Fibroblast of the conjunctiva (primary cell): ENCODE data around the gene TMED5.
"Not testable (repeated sequence)": the region's sequence is repeated elsewhere in the genome, so short reads cannot be mapped to it uniquely, and the experiment has no call there.

Source experiments
- DNase-seq: peaks from one replicate; pipeline ENCODE4 v3.0.0-alpha.2; 2010; ENCODE audit warnings: low read depth

TMED5 gene

DNA sequence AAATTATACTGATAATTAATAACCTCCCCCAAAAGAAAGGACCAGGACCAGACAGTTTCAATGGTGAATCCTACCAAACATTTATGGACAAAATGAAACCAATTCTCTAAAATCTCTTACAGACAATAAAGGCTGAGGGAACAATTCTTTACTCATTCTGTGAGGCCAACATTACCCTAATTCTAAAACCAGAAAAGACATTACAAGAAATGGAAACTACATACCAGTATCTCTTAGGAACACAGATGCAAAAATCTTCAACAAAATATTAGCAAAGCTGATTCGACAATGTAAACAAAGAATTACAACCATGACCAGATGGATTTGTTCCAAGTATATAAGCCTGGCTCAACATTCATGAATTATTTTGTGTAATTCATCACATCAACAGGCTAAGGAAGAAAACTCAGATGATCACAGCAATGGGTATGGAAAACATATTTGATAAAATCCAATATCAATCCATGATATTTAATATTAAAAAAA lies 8.6 kb downstream of the TMED5 start:
- DNase-seq: no peak

DNA sequence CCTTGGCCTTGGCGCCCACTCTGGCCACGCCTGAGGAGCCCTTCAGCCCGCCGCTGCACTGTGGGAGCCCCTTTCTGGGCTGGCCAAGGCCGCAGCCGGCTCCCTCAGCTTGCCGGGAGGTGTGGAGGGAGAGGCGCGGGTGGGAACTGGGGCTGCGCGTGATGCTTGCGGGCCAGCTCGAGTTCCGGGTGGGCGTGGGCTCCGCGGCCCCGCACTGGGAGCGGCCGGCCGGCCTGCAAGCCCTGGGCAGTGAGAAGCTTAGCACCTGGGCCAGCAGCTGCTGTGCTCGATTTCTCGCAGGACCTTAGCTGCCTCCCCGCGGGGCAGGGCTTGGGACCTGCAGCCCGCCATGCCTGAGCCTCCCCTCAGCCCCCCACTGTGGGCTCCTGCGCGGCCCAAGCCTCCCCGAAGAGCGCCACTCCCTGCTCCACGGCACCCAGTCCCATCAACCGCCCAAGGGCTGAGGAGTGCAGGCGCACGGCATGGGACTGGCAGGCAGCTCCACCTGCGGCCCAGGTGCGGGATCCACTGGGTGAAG lies 10.0 kb downstream of the TMED5 start:
- DNase-seq: not testable (repeated sequence)

DNA sequence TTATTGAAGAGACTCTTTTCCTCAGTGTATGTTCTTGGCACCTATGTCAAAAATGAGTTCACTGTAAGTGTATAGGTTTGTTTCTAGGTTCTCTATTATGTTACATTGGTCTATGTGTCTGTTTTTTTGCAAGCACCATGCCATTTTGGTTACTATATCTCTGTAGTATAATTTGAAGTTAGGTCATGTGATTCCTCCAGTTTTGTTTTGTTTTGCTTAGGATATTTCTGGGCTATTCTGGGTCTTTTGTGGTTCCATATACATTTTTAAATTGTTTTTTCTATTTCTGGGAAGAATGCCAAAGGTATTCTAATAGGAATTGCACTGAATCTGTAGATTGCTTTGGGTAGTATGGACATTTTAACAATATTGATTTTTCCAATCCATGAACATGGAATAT lies 13.2 kb downstream of the TMED5 start:
- DNase-seq: no peak

DNA sequence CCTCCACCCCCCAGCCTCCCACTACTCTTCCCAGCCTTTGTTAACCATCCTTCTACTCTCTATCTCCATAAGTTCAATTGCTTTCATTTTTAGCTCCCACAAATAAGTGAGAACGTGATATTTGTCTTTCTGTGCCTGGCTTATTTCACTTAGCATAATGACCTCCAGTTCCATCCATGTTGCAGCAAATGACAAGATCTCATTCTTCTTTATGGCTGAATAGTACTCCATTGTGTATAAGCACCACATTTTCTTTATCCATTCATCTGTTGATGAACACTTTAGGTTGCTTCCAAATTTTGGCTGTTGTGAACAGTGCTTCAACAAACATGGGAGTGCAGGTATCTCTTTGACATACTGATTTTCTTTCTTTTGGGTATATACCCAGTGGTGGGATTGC lies 14.3 kb downstream of the TMED5 start:
- DNase-seq: not testable (repeated sequence)

DNA sequence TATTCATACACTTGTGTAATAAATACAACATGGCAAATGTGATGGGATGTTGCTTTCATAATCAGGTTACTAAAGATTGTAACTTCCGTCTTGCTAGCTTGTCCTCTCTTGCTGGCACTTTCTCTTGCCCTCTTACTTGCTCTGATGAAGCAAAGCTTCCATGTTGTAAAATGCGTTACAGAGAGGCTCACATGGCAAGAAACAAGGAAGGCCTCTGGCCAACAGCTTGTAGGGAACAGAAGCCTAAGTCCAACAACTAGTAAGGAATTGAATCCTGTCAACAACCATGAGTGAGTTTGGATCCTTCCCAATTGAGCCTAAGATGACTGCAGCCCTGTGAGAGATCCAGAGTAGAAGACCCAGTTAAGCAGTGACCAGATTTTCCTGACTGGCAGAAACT lies 15.4 kb downstream of the TMED5 start:
- no peak for DNase-seq

DNA sequence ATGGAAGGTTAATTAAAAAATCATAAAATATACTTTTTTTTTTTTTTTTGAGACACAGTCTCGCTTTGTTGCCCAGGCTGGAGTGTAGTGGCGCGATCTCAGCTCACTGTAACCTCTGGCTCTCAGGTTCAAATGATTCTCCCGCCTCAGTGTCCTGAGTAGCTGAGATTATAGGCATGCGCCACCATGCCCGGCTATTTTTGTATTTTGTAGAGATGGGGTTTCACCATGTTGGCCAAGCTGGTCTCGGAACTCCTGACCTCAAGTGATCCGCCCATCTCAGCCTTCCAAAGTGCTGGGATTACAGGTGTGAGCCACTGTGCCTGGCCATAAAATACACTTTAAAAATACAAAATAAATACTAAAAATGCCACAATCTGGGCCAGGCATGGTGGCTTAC lies 16.9 kb downstream of the TMED5 start:
- DNase-seq: not testable (repeated sequence)

DNA sequence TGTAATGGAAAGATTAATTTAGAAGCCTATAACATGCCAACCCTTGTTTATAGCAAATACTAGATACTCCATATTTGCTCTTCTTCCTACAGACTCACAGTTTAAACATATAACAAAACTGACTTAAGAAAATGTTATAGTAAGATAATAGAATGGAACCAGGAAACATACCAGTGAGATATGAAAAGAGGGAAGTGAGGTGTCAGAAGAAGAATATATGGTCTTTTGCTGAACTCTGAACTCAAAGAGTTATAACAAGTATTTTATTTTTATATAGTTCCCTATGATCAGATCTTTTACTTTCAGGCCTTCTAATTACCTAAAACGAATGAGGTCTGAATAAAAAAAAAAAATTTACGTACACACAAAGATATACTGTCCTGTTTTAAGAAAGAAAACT lies 20.9 kb downstream of the TMED5 start:
- no peak for DNase-seq

DNA sequence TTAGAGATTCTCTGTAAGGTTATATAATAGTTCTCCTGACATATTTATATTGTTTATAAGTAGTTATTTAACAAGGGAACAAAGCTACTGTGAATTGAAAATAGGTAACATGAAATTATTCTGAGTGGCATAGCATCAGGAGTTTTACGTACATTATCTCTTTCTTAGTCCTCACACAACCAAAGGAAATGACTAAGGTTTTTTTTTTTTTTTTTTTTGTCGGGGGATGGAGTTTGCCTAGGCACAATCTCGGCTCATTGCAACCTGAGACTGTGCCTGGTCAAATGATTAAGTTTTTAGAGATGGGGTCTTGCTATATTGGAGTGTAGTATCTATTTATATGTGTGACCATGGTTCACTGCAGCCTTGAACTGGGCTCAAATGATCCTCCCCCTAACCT lies 24.9 kb downstream of the TMED5 start:
- no peak for DNase-seq

DNA sequence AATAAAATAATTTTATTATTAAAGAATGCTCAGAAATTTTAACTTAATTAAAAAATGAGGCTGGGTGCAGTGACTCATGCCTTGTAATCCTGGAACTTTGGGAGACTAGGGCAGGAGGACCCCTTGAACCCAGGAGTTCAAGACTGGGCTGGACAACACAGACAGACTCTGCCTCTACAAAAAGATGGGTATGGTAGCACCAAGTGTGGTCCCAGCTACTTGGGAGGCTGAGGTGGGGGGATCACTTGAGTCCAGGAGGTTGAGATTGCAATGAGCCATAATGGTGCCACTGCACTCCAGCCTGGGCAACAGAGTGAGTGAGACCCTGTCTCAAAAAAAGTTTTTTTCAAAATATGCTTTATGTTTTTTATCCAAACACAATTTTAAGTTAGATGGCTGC lies 25.3 kb downstream of the TMED5 start:
- DNase-seq: no peak

DNA sequence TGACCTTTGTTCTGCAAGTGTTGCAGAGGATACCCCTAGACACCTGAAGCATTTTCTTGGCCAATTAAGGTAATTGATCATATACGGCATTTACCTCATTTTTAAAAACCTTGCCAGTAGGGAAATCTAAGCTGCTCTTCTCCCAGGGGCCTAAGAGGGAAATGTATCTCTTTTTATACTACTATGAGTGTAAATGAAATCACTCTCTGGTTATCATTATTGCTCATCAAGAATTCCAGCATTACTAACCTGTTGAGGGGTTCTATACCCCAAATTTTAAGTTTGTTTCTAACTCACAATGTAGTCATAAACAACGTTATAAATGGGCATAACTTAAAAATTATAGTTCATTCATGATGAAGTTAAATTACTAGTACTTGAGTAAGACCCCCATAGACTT lies 27.4 kb downstream of the TMED5 start:
- no peak for DNase-seq

DNA sequence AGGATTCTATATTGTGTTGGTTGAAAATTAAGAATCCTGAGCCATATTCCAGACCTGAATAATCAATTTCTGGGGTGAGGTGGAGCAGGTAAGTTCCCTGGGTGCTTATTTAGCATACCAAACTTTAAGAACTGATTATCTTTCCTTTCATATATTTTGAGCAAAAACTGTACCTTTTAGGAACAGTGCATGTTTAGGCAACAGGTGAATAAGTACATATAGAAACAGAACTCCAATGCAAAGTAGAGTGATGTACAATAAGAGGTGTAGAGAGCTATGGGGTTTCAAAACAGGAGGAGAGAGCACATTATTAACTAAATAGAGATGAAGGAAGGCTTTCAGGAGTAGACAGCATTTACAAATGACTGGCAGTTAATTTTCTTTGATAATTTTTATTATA lies 28.7 kb downstream of the TMED5 start:
- no peak for DNase-seq

DNA sequence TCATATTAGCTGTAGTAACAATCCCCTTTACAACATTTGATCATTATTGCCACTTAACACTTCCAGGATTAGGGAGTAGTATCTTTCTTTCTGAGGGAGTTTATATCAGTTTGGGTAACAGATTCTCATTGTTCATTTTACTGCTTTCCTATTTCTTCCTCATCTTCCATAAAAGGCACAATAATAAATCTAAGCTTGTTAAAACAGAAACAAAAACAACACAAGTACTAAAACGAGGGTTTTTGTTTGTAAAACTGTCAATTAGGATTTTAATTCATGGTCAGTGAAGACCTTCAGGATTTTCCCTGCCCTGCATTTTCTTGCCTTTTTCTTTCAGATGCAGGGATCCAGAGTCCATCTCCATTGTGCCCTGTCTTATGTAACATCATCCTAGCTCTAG lies 29.5 kb downstream of the TMED5 start:
- no peak for DNase-seq

DNA sequence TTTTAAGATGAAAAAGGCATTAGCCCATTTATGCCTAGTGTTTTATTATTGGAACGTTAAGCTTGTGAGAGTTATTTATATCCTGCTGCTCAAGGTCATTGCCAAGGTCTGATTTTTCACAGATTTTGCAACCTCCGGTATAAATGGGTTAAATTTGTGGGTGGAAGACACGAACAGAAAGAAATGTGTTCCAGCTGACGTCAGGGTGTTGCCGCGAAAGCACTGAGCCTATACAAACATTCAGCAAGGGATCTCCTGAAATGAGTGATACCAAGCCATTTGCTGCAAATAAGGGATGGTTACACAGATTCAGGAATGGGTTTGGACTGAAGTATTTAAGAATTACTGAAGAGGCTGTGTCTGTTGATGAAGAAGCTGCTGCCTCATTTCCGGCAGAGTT lies 32.2 kb downstream of the TMED5 start:
- peak; percentile 21 for DNase-seq

DNA sequence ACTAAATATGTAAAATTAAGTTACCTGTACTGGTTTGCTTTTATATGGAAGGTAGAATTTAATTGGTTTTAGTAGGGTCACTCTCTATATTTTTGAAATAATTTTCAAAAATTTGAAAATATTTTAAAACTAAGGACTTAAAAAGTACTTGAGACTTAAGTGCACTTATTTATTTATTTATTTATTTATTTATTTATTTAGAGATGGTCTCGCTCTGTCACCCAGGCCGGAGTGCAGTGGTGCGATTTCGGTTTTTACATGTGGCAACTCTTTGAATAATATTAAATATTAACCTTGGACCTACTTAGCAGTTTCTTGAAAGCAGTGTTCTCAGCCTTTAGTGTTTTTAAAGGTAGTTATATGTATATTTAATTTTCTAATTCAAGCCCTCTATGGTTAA lies 36.4 kb downstream of the TMED5 start:
- no peak for DNase-seq

DNA sequence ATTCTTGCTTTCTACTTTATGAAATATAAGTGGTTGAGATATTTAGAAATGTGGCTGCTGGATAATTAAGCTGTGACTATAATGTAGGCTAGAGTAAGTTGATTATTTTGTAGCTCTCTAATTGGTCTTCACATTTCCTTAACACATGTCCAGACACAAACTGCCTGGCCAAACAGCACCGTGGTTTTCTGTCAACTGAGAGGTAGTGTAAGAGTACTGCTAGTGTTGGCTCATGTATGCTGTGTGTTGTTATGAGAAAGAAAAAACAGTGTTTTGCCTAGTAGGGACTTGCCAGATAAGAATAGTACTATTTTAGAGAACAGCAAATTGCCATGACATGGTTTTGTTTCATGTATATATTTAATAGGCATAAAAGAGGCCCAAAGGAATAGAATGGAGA lies 37.1 kb downstream of the TMED5 start:
- DNase-seq: no peak

DNA sequence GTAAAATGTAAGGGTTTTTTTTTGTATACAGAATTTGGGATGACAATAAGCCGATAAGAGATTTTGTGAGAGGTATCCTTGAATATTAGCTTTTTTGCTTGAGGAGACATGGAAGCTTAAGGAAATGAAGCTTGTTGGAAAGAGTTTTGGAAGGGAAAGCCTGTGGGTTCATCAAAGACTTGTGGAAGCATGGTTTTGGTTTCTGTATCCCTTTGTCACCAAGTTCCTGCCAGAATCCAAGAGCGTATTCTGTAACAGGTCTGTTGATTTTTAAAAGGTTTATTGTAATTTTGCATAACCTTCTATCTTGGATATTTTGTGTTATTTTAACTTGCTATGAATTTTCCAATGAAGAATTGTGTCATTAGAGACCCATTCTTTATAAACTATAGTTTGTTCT lies 38.1 kb downstream of the TMED5 start:
- DNase-seq: no peak

DNA sequence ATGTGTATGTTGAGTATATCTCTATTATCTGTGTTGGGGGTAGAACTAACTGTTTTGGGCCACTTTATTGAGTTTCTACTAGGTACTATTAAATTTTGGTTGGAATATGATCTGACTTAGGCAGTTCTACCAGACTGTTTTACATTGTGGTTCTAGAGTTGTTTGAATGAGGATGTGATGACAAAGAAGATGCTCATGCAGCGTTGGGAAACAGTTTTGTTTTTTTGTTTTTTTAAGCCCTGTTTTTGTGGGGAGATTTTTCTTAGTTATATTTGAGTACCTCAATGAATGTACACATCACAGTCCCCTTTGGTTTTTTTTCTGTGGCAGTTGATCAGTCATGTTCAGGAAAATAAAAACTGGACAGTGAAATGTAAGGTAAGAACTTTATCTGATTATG lies 40.1 kb downstream of the TMED5 start:
- DNase-seq: no peak

DNA sequence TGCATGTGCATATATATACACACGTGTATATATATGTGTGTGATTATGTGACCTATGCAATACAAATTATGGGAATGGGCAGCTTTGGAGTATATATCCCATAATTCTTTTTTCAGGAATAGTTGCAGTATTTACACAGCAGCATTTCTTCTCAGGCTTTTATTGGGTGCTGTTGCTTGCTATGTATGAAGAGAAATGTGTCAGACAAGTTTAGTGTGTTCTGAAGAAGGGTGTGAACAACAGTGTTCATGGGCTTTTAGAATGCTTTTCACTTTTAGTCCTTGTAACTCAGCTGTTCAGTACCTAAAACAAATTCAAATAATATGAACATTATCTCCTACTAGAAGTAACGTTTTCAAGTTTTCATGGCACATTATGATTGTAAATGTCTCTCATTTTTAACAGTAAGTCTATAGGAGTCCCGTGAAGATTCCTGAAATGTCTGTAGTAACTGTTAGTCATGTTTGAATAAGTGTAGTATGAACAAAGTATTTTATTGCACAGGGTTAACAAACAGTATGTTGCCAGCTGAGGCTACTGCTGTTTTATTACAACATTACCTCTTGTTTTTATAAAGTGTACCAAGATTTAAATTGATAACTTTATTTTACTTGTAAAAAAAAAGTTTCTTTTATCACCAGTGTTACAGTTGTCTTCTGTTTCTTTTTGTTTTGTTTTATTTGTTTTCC lies 42.5 kb downstream of the TMED5 start:
- DNase-seq: no peak

DNA sequence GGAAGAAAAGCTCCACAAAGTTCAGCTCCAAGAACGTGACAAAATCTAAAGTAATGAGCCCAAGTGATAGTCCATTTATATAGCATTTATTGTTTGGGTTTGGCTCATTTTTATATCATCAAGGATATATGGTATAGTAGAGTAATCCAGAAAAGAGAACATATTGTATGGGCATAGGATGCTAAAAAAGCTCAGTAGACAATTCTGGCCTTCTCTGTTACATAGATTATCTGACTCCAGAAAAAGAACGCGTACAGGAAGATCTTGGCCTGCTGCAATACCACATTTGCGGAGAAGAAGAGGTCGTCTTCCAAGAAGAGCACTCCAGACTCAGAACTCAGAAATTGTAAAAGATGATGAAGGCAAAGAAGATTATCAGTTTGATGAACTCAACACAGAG lies 43.8 kb downstream of the TMED5 start:
- no peak for DNase-seq

DNA sequence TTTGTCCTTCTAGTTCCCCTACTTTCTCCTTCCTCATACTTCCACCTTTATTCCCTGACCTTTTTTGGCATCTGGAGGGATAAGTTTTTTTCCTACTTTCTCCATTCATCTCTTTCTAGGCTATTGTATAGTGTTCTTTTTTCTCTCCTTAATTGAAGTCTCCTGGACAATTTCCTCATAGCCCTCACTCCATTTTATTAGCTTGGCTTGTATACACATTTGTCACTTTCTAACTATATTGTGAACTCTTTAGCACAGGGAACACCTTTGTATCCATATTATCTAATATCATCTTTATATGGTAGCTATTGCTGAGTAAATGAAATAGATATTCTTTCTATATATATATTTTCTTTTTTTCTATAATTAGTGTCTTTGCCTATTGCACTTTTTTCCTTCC lies 47.6 kb downstream of the TMED5 start:
- no peak for DNase-seq

DNA sequence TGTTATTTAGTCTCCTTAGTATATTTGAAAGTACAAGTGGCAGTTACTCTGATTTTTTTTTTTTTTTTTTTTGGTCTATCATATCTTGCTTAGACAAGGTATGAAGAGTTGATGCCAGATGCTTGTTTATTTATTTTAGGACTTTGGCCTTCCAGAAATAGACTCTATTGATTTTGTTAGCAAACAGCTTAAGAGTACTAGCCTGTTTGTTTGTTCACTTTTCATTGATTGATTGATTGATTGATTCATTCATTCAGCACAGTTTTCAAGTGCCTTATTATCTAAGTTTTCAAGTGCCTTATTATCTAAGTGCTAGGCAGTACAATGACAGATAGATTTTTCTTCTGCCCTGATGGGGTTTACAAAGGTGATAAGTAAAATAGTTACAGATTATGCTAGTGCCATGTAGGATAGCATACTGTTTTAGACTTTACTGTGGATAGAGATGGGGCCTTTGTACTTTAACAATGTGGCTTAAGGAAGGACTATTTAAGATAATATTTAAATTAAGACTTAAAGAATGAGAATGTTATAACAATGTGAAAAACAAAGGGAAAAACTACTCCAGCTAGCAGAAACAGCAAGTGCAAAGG lies 50.6 kb downstream of the TMED5 start:
- no peak for DNase-seq

DNA sequence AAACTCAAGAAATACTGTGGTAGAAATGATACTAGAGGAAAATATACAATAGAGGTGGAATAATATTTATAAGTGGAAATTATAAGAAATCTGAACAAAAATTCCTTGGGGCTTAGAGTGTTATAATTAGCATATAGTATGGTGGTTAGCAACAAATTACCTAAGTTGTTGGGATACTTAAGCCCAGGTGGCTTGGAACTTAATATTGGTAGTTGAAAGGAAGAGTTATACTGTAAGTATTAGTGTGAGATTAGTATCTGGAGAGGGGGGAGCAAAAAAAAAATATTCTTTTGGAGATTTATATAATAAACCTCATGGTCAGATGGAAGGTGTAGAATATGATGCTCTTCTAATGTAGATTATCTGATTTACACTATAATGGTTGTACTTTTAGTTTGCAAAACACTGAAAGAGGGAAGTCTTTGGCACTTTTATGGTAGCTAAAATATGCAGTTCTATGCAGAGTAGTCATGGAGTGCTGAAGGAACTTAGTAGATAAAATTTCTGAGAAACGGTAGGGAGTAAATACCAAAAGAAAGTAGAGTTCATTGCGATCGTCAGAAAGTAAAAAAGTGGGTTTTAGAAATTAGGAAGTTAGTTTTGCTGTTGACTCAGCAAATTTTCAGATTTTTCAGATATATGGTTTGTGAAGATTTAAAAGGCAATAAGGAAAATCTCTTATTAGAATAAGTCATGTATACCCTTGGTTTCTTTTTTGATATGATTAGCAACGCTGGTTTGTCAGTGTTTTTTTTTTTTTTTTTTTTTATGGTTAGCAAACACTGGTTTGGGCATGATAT lies 55.5 kb downstream of the TMED5 start:
- no peak for DNase-seq

DNA sequence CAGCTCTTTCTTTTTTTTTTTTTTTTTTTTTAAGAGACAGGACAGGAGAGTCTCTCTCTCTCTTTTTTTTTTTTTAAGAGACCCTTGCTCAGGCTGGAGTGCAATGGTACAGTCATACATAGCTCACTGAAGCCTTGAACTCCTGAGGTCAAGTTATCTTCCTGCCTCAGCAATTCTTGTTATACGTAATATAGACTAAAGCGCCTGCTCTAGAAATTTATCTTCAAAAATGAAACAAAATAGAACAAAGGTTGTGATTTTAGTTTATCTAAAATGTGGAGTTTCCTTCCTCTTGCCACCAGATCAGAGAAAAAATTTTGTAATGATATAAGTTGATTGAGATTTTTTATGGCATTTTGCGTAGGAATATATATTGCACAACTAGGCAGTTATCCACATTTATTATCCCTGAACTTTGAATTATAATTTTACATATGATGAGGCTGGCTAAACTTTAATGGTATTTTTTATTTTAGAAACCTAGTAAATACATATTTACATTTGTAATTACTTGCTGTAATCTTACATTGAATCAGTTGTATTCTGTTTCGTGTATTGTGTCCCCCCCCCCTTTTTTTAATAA lies 56.9 kb downstream of the TMED5 start:
- DNase-seq: no peak
